Measurements from ENCODE around the gene MED12L. TPM values are rescaled to one million over a fixed set of nuclear protein-coding genes. Genes with fewer than 3 reads are reported as not detected.

Gene MED12L
- total and polyA plus RNA-seq, 12 donors = 0.03 to 4.5 (median 0.71) TPM

- ATAC-seq = no peak
- intact Hi-C loops (cut with DNase I) = no loop called here
- H3K27me3 ChIP-seq = no peaks in the 10 kb centered on the region
- no peaks in the 10 kb centered on the region for H3K36me3 ChIP-seq
- TF ChIP-seq CTCF (IDR thresholded peaks at IDR 0.05) = no peak
- peak overlapping the region in 1 of 10 donors; percentile 39 for H3K4me3 ChIP-seq
- peak overlapping the region in 1 of 10 donors; percentile 77 for H3K27ac ChIP-seq
- no peak for DNase-seq
- 93 to 97% methylated on average over 7 of the region's 7 CpGs for WGBS, 2 donors
- H3K4me1 ChIP-seq = peaks cover 0 to 13% (median 0%) of the 10 kb centered on the region in 9 donors
- H3K9me3 ChIP-seq = no peaks in the 10 kb centered on the region
Measured at GRCh38 chr3:151201051-151201730, 115.7 kb downstream of the MED12L start.

- no peak for TF ChIP-seq CTCF (IDR thresholded peaks at IDR 0.05)
- Histone ChIP-seq H3K27ac (peak within 1 kb of the TSS in 1 of 10 donors; percentile 77), H3K36me3 (no peaks in the 10 kb centered on the region), H3K4me1 (peaks cover 0 to 13% (median 0%) of the 10 kb centered on the region in 9 donors), H3K9me3 (no peaks in the 10 kb centered on the region), H3K4me3 (peak within 1 kb of the TSS in 1 of 10 donors; percentile 39), H3K27me3 (no peaks in the 10 kb centered on the region)
- intact Hi-C loops (cut with DNase I) = no loop called here
- DNase-seq (no peak), ATAC-seq (no peak)
- 85 to 93% methylated on average over 3 of the region's 3 CpGs for WGBS, 2 donors
Measured at GRCh38 chr3:151203051-151203420, 117.6 kb downstream of the MED12L start, which contains the start of gene GPR171. GPR171 (minus strand) TSS chr3:151203216; CDS start chr3:151199386, 3,830 bp downstream.

GRCh38 chr3:151204530-151205402 lies 119.3 kb downstream of the MED12L start:
- H3K27me3 ChIP-seq = no peaks in the 10 kb centered on the region
- no peak for TF ChIP-seq CTCF (IDR thresholded peaks at IDR 0.05)
- WGBS, 2 donors = 85 to 89% methylated on average over 3 of the region's 3 CpGs
- H3K4me3 ChIP-seq = no peak overlapping the region
- no peaks in the 10 kb centered on the region for H3K9me3 ChIP-seq
- intact Hi-C loops (cut with DNase I) = no loop called here
- peak overlapping the region in 1 of 10 donors; percentile 77 for H3K27ac ChIP-seq
- DNase-seq = no peak
- H3K36me3 ChIP-seq = no peaks in the 10 kb centered on the region
- H3K4me1 ChIP-seq = peaks cover 0 to 13% (median 0%) of the 10 kb centered on the region in 9 donors
- ATAC-seq = no peak

- Histone ChIP-seq H3K4me1 (peaks cover 0 to 13% (median 0%) of the 10 kb centered on the region in 9 donors), H3K9me3 (no peaks in the 10 kb centered on the region), H3K27ac (peak overlapping the region in 1 of 10 donors; percentile 77), H3K36me3 (no peaks in the 10 kb centered on the region), H3K4me3 (no peak overlapping the region), H3K27me3 (no peaks in the 10 kb centered on the region)
- no peak for DNase-seq
- no peak for ATAC-seq
- WGBS, 2 donors = 92 to 96% methylated on average over 6 of the region's 6 CpGs
- TF ChIP-seq CTCF (IDR thresholded peaks at IDR 0.05) = no peak
- intact Hi-C loops (cut with DNase I) = no loop called here
Measured at GRCh38 chr3:151205482-151205881, 120.0 kb downstream of the MED12L start.

All from heart right ventricle (tissue), 16 donors.